GM18505 (cell line): Measurements from ENCODE around the gene BIRC6.

Experiments used
- ATAC-seq: cut with Tn5 transposase; IDR thresholded peaks from one replicate; pipeline ENCODE4 v1.9.1; 2021; ENCODE audit not compliant: unreplicated experiment
- POLR2A ChIP-seq: IDR thresholded peaks from 4 replicates; pipeline ENCODE4 v1.6.1; 2011; ENCODE audit warnings: borderline replicate concordance; ENCODE audit not compliant: insufficient read depth, insufficient read length; ENCODE audit errors: extremely low read depth

The BIRC6 gene

DNA sequence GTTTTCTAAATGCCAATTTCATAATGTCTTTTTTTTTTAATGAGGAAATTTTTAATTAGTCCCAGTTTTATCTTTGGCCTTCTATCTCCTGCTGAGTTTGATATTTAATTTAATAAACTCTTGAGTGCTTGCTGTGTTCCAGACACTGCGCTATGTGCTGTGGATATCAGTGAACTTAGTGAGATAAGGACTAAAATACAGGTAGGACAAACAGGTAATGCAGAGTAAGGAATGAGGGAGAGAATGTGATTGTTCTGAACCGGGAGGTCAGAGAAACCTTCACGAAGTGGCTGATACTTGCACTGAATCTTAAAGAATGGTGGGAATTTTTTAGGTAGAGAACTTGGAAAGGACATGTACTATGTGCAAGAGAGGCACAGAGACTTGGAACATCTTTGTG, 299.2 kb downstream of the BIRC6 start:
- TF ChIP-seq POLR2A: no peak
- ATAC-seq: no peak

DNA sequence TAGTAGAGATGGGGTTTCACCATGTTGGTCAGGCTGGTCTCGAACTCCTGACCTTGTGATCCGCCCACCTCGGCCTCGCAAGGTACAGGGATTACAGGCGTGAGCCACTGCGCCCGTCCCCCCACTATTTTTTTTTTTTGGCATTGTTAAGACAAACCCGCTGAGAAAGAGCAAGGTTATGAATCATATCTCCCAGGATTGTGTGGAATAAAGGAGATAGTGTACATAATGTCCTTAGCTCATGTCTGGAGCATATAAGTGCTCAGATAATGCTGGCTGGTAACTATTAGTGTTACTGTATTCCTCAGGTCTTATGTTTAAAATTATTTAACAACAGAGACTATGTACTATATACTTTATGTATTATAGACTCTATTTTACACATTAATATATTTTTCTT, 307.0 kb downstream of the BIRC6 start:
- TF ChIP-seq POLR2A: no peak
- ATAC-seq: no peak

DNA sequence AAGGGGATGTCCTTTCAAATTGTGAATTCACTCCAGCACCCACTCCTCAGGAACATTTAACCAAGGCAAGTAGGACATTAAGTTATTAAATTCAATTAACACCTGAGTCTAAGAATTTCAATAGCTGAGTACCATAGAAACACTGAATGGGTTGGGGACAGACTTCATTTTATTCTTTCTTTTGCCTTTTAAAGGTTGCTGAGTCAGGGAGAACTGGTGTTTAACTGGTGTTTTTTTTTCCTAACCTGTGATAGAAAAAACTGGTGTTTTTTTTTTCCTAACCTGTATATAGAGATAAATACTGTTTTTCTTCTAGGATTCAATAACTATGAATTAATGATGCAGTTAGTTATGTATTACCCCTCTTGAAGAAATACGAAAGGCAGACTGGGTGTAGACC, 309.9 kb downstream of the BIRC6 start:
- no peak for TF ChIP-seq POLR2A
- ATAC-seq: no peak

GRCh38 chr2:32668254-32668653, 311.4 kb downstream of the BIRC6 start:
- ATAC-seq: no peak
- no peak for TF ChIP-seq POLR2A
